OCI-LY7 (cell line): ENCODE measurements around the gene SLIT3.

ENCODE experiments used
- EZH2phosphoT487 ChIP-seq: fragments of 200-600 bp; sonication (generic); IDR thresholded peaks from 2 replicates; pipeline ENCODE4 v1.6.1; 2018; ENCODE audit warnings: low read depth, borderline replicate concordance, mild to moderate bottlenecking, mixed run types, antibody characterized with exemption, low read length, moderate library complexity, mixed read lengths
- TF ChIP-seq, protein P1 (sequence below): fragments of 200-600 bp; sonication (generic); conservative IDR thresholded peaks from 2 replicates; pipeline ENCODE4 v1.5.1; 2014; ENCODE audit warnings: mild to moderate bottlenecking, antibody characterized with exemption, low read length, moderate library complexity, mixed read lengths

GRCh38 chr5:168865968-168866367, 435.0 kb downstream of the SLIT3 start:
- TF ChIP-seq, protein P1, sequence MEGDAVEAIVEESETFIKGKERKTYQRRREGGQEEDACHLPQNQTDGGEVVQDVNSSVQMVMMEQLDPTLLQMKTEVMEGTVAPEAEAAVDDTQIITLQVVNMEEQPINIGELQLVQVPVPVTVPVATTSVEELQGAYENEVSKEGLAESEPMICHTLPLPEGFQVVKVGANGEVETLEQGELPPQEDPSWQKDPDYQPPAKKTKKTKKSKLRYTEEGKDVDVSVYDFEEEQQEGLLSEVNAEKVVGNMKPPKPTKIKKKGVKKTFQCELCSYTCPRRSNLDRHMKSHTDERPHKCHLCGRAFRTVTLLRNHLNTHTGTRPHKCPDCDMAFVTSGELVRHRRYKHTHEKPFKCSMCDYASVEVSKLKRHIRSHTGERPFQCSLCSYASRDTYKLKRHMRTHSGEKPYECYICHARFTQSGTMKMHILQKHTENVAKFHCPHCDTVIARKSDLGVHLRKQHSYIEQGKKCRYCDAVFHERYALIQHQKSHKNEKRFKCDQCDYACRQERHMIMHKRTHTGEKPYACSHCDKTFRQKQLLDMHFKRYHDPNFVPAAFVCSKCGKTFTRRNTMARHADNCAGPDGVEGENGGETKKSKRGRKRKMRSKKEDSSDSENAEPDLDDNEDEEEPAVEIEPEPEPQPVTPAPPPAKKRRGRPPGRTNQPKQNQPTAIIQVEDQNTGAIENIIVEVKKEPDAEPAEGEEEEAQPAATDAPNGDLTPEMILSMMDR: no peak
- no peak for TF ChIP-seq EZH2phosphoT487
